Measurements from ENCODE around the gene TMEM243. TPM values are rescaled to one million over a fixed set of nuclear protein-coding genes. Genes with fewer than 3 reads are reported as not detected.

The TMEM243 gene
- total and polyA plus RNA-seq, 2 of the 13 experiments (the other 11 are each of a cell fraction or from before 2014, with no cell fraction given), result 25.1 to 31.2 TPM

GRCh38 chr7:87179180-87179579 lies 40.4 kb downstream of the TMEM243 start:
- CTCF ChIA-PET (ENCODE audit: low intra/inter-chr PET ratio, low total read pairs), result no interaction called here
- H3K9me3 ChIP-seq (ENCODE audit: low read length), result no peaks in the 10 kb centered on the region
- in situ Hi-C loops (cut with HindIII; ENCODE audit: extremely low pct_ligation_motif_present, low pct_unique_long_range_greater_than_20kb) (no loop called here), intact Hi-C loops (cut with micrococcal nuclease; ENCODE audit: unreplicated experiment) (no loop called here)
- no peak overlapping the region for H3K4me2 ChIP-seq (ENCODE audit: low read depth, low read length)
- no peak overlapping the region for H3K9ac ChIP-seq (ENCODE audit: insufficient read depth, low read depth, low read length)
- no peak overlapping the region for H2AFZ ChIP-seq (ENCODE audit: low read length)
- TF ChIP-seq, protein P1, sequence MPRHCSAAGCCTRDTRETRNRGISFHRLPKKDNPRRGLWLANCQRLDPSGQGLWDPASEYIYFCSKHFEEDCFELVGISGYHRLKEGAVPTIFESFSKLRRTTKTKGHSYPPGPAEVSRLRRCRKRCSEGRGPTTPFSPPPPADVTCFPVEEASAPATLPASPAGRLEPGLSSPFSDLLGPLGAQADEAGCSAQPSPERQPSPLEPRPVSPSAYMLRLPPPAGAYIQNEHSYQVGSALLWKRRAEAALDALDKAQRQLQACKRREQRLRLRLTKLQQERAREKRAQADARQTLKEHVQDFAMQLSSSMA (CRISPR knock-in tag; IDR thresholded peaks at IDR 0.05), result no peak
- no peak for TF ChIP-seq MAZ (IDR thresholded peaks at IDR 0.05; ENCODE audit: borderline replicate concordance, low read depth, low read length)
- TF ChIP-seq MAZ (CRISPR knock-in tag; IDR thresholded peaks at IDR 0.05; ENCODE audit: low read depth), result no peak
- TF ChIP-seq ZNF558 (CRISPR knock-in tag; IDR thresholded peaks at IDR 0.05; ENCODE audit: borderline replicate concordance), result no peak
- no peak for TF ChIP-seq ZNF143 (CRISPR knock-in tag; IDR thresholded peaks at IDR 0.05)
- no peak for TF ChIP-seq ZNF660 (CRISPR knock-in tag; IDR thresholded peaks at IDR 0.05; ENCODE audit: borderline replicate concordance, low read depth)
- TF ChIP-seq EP300 (IDR thresholded peaks at IDR 0.05; ENCODE audit: low read depth in 2 of 2, low read length in 2 of 2), result no peak
- no peak for TF ChIP-seq EP300 (CRISPR knock-in tag; IDR thresholded peaks at IDR 0.05; ENCODE audit: borderline replicate concordance)
- TF ChIP-seq ZNF496 (CRISPR knock-in tag; IDR thresholded peaks at IDR 0.05; ENCODE audit: insufficient replicate concordance), result no peak
- TF ChIP-seq ZNF800 (CRISPR knock-in tag; IDR thresholded peaks at IDR 0.05), result no peak
- TF ChIP-seq, protein P2, sequence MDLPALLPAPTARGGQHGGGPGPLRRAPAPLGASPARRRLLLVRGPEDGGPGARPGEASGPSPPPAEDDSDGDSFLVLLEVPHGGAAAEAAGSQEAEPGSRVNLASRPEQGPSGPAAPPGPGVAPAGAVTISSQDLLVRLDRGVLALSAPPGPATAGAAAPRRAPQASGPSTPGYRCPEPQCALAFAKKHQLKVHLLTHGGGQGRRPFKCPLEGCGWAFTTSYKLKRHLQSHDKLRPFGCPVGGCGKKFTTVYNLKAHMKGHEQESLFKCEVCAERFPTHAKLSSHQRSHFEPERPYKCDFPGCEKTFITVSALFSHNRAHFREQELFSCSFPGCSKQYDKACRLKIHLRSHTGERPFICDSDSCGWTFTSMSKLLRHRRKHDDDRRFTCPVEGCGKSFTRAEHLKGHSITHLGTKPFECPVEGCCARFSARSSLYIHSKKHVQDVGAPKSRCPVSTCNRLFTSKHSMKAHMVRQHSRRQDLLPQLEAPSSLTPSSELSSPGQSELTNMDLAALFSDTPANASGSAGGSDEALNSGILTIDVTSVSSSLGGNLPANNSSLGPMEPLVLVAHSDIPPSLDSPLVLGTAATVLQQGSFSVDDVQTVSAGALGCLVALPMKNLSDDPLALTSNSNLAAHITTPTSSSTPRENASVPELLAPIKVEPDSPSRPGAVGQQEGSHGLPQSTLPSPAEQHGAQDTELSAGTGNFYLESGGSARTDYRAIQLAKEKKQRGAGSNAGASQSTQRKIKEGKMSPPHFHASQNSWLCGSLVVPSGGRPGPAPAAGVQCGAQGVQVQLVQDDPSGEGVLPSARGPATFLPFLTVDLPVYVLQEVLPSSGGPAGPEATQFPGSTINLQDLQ (CRISPR knock-in tag; IDR thresholded peaks at IDR 0.05), result no peak
- H3K27ac ChIP-seq (ENCODE audit: extremely low read length, insufficient read depth, low read length), result no peak overlapping the region
- H3K36me3 ChIP-seq (replicated peaks in 1 of 2; ENCODE audit: control insufficient read depth in 1 of 2, insufficient read depth in 2 of 2, low read length in 2 of 2), result peaks cover 12 to 69% of the 10 kb centered on the region in 2 experiments
- POLR2A ChIA-PET, result no interaction called here
- no peaks in the 10 kb centered on the region for H4K20me1 ChIP-seq (ENCODE audit: insufficient read depth, low read length)
- BruUV-seq (replicated peaks), result no TSS peak
- no peaks in the 10 kb centered on the region for H3K4me1 ChIP-seq (ENCODE audit: insufficient read depth, low read length)
- H3K4me3 ChIP-seq (replicated peaks in 1 of 3; ENCODE audit: insufficient read depth in 1 of 3, low read depth in 2 of 3, low read length in 3 of 3), result no peak overlapping the region
- ATAC-seq, result no peak
- no peak for FAIRE-seq
- H3K79me2 ChIP-seq (ENCODE audit: insufficient read depth, low read length), result no peaks in the 10 kb centered on the region
- WGBS (ENCODE audit: low lambda C conversion rate), result 98% methylated on average over 3 of the region's 3 CpGs
- no peaks in the 10 kb centered on the region for H3K27me3 ChIP-seq (ENCODE audit: control insufficient read depth in 1 of 2, insufficient read depth in 2 of 2, low read length in 2 of 2)
- no peak for DNase-seq (ENCODE audit: low spot score)
